Activated effector memory CD4-positive, alpha-beta T cell treated with anti-CD3 and anti-CD28 coated beads, Interleukin-2, amount 50 U/mL, for 16 hours (primary cell): Measurements from ENCODE around the gene POPDC2.

Source experiments
- DNase-seq: peaks from one replicate; pipeline ENCODE4 v3.0.0-alpha.2; 2020

The POPDC2 gene

DNA sequence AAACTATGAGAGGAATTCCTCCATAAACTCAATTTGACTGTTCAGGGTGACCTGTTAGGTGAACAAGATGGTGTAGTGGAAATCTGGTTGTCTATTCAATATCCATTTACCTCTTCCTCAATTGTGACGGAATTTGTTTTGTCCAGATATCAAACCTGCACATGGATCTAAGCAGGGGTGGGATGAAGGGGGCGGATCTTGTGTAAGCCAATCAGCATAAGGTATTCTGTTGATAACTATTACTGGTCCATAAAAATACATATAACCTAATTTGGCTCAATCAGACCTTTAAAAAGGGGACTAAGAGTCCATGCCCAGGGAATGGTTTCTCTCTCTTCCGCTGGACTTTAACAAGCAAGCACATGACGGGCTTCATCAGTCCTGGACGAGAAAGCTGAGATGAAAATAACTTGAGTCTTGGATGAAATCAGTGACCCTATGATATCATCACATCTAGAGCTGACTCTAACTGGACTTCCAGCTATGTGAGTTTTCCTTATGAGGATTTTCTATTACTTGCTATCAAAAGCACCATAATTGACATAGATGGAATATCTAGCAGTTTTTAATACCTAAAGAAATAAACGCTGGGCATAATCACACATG, 5.7 kb upstream of the POPDC2 start:
- no peak for DNase-seq

- DNase-seq, result no peak
Observed at GRCh38 chr3:119664850-119665379, 4.5 kb upstream of the POPDC2 start.

DNA sequence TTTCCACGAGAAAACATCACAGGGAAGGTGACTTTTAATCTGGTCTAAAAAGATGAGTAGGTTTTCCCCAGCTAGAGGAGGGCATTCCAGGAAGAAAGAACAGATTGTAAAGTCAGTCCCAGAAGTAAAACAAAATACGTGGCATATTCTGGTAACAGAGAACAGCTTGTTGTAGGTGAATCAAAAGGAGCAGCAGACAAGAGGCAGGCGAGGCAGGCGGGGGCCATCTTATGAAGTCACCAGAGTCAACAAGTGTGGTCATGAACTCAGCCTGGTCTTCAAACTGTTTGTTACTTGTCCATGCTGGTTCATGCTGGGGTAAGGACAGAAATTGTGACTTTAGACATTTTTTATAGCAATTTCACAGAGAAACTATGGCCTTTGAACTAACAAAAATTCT, 4.0 kb upstream of the POPDC2 start:
- no peak for DNase-seq

DNA sequence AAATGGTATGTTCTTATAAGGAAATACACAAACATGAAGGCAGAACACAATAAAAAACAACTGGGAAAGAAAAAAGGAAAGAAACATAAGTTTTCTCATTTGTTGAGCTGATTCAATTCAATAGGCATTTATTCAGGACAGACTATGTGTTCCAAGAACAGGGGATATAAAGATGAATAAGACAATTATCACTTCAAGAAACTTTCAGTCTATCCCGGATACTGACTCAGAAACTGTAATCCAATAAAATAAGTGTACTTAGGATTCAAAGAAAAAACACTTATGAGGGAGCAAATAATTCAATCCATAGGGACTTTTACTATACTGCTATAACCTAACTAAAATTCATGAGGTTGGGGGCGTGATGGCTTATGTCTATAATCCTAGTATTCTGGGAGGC, 3.5 kb upstream of the POPDC2 start:
- DNase-seq, result no peak

DNA sequence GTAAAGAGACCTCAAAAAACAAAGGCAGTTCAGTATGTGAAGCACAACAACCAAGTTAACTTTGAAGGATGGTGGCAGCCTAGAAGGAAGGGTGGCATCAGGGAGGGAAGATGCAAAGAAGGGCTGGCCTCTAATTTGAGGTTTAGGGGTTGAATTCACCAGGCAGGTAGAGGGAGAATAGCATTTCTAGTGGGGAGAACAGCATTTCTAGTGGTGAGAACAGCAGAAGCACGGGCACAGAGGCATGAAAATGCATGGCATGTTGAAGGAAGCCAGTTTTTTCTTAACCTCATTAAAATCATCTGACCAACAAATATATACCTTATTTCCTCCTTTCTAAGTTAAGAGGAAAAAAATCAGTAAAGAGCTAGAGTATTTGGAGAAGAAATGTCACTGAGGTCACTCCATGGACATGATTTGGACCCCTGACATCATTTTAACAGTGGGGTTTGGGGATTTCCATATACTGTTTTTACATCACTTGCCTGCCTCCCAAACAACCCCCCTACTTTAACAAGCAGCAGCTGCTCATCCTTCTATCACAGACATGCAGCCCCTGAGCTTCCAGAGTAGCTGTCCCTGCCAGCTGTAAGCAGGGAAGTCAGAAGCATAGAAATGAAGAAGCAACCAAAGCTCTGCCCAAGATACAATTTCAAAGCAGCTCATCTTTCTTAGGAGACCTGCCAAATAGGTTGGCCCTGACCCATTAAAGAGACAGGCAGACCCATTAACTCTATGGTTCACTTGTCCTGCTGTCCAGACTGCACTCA, 2.4 kb upstream of the POPDC2 start:
- no peak for DNase-seq

GRCh38 chr3:119659606-119660291, 640 bp downstream of the POPDC2 start:
- no peak for DNase-seq

- no peak for DNase-seq
Observed at GRCh38 chr3:119658994-119659393, 1.4 kb downstream of the POPDC2 start.

DNA sequence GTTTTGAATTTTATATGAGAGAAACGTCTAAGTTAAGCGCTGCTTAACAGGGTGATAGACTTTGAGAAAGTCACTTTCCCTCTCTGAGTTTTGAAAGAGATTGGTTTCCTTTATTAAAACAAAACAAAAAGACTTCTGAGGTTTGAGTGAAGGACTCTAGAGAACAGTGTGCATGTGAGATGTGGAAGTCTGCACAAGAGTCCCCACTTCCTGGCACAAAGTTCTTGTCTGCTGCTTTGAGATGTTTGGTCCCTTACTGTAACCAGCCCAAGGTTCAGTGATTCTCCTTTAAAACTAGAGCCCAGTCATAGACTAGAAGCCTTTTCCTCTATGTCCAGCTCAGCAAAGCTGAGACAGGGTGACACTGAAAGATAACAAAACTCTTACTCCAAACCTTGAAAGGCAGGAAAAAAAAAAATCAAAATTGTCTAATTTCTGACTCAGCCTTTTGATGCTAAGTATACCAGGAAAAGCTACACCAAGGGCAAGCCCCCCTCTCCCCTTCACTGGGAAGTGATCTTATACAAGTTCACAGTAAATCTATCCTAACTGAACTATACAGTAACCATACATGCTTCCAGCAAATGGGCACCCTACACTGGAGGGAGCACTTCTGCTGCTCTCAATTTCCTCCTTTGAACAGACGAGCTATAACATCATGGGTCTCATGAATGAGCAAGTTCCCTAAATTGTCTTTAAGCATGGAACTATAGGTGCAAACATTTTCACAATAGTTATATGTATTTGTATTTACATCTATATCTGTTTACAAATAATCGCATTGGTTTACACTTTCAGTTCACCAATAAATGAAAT, 2.3 kb downstream of the POPDC2 start:
- DNase-seq, result no peak

DNA sequence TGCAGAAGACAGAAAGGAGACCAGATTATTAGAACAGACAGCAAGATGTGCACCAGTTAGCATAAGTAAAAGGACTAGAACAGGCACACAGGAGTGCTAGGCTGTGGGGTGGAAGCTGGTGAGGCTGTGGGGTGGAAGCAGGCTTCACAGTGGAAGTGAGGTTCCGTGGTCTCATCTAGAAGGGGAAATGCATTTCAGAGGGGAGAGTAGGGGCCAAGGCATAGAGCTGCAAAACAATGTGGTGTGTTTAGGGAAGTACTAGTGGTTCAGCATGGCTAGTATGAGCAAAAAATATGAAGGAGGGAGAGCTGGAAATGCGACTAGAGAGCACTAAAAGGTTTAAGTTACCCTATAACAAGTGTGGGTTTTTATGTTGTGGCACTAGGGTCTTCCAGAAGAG, 6.5 kb downstream of the POPDC2 start:
- DNase-seq, result no peak

DNA sequence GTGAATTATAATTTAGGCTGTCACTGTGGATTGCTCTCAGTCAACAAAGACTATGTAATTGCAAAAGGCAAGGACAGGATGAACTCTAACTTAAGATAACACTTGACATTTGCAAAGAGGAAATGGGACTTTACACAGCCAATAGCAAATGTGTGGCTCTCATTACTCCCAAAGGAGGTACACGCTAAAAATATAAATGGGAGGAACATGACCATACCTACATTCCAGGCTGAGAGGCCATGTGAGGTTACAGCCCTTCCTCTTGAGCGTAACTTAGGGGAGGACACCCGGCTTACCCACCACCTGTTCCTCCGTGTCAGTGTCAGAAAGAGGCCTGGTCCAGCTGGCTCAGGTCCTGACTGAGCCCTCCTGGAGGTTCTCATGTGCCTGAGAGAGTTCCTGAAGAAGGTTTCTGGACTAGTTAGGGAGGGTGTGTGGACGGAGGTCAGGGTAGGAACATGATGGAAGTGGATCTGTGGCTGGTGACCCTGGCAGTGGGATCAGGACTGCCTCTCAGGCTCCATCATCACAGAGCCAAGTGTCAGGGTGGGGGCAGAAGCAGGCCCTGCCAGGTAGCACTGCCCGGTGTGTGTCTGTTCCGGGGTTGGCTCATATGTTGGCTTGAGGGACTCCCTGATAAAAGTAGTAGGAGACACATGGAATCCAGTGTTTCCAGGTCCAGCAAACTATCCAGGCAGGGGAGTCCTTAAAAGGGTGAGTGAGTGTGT, 7.9 kb downstream of the POPDC2 start:
- no peak for DNase-seq

DNA sequence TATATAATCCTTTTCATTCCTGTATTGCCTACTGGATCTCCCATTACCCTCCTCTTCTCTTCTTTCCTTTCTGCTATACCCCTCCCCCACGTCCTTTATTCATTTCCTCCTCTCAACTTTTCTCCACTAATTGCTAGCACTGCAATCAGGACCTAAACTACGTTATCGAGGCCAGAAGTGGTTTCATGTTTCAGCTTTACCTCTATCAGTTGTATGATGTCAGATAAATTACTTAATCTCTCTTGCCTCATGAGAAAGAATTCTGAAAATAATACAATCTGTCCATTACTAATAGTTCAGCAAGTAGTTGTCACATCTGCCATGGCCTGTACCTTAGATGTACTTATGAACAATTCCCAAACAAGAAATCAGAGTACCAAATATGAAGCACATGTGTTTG, 10.6 kb downstream of the POPDC2 start:
- DNase-seq, result no peak

DNA sequence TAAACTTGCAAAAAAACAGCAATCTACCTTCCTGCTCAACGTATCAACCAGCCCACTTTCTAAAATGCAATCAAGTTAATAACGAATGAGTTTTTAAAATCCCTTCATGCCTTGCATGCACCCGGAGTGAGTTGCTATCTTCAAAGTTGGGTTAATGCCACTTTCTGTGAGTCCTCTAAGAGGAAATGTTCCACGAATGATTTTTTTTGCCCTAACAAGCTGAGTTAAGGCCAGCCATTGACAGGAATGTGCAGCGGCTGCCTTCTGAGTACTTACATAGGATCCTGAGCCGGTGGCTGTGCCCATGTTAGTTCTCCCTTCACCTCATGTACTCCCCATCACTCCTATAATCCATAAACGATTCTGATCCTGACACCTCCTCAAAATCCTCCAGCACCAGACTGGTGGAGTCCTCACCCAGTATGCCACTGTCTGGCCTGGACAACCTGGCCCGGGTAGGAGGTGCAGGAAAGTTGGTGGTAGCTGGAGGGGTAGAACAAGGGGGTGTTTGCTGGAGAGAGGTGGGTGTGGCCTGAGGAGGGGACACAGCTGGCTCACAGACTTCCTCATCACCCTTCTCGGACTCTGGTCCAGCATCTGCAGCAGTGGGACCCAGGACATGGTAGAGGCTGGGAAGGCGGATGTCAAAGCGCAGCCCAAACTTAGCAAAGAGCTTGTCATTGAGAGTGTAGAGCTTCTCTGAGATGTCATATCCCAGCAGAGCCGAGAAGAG, 12.4 kb downstream of the POPDC2 start:
- DNase-seq, result no peak

DNA sequence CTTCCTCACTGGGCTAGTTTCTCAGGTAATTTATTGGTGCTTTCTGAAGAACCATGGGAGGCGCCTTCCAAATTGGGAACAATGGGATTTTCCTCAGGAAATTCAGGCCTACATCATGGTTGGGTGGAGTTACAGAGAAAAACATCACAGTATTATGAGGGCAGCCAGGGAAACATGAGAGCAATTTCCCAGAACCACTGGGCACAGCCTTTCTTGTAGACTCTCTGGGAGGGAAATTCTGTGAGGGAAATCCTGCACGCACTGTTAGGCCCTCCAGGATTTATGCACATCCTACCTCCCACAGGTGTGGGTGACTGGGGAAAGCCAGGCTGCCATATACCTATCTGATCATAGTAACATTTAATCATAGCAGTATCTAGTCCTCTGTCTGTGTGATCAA, 13.2 kb downstream of the POPDC2 start:
- no peak for DNase-seq

DNA sequence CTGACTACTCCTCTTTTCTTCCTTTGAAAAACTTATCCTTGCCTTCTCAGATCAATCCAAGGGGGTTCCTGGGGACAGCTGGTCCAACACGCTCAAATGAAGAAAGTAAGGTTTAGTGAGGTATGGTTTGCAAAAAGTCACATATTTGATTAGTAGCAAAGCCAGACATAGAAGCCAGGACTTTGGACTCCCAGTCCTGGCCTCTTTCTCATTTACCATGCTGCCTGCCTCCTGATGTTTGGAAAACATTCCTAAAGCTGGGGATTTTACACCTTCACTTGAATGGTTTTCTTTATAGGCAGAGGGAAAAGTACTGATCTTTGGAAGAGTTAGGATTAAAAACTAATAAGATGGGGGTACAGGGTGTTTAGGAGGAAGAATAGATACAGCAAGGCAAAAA, 14.6 kb downstream of the POPDC2 start:
- DNase-seq, result no peak

- DNase-seq, result no peak
Observed at GRCh38 chr3:119644481-119644880, 15.9 kb downstream of the POPDC2 start.

GRCh38 chr3:119643528-119643927, 16.9 kb downstream of the POPDC2 start:
- DNase-seq, result no peak

DNA sequence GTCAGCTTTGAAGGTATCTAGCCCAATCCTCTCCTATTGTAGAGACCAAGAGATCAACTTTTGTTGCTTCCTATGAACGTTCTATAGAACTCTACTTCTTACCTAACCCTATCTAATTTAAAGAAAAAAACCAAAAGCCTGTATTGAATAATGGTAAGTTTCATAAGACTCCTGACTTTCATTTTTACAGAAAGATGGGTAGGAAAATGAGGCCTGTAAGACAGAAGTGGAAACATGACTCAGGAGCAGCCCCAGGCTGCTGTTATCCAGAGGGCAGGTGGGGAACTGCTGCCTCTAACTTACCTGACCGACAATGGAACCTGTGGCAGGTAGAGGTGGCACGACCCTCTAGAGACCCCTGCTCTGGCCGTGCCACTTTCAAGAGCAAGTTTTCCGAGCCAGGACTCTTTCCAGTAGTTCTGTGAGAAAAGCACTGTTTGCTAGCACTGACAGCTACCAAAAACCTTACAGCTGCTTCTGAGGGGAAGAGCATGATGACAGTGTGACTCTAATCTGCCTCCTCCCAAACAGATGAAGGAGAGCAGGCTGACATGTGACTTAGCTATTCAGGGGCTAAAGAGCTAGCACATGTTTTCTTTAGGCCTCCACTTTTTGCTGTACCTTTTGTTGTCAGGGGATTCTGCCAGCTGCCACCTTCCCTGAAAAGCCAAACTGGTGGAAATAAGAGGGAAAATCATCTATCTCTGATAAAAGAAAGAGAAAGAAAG, 17.5 kb downstream of the POPDC2 start:
- no peak for DNase-seq

DNA sequence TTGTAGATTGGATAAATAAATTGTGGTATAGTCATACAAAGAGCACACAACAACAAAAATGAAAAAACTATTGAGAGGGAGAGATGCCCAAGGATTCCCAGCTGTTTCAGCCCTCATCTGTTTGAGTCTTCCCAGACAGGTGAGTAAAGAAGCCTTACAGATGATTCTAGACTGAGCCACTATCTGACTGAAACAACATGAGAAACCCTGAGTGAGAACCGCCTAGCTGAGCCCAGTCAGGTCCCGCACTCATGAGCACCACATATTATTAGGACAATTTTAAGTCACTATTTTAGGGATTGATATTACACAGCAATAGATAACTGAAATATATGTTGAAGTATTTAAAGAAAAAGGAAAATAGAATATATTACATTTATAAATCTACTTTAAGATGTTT, 19.0 kb downstream of the POPDC2 start:
- DNase-seq, result no peak

GRCh38 chr3:119639494-119640350, 20.7 kb downstream of the POPDC2 start:
- DNase-seq, result no peak
